Cardiac septum (tissue), 1 donor: Measurements from ENCODE around the gene ZC3H10. TPM values are rescaled to one million over a fixed set of nuclear protein-coding genes. Genes with fewer than 3 reads are reported as not detected.
"Not testable (repeated sequence)": the region's sequence is repeated elsewhere in the genome, so short reads cannot be mapped to it uniquely, and the experiment has no call there.

Experiments
- DNase-seq: peaks from one replicate; pipeline ENCODE4 v3.0.0-alpha.2; 2020; ENCODE audit warnings: low spot score
- intact Hi-C: fragments of 100-400 bp; cut with DNase I; formaldehyde crosslinking; loops from one replicate; pipeline ENCODE4 v1.14.0; 2022
- long read RNA-seq: library from polyadenylated mRNA; unstranded; transcript quantifications from one replicate; pipeline ENCODE4 v2.0.0, GENCODE V29; 2021
- total RNA-seq: library from RNA; stranded (reverse); fragmentation: NEBNext Ultra II Directional; extraction: Animal tissue kit (Norgen Biotek cat#: 25700); gene quantifications from one replicate; pipeline ENCODE4 v1.2.1, GENCODE V29; 2021
- donor health status: DM: no; HTN: no; CAD: no.

Gene ZC3H10, protein sequence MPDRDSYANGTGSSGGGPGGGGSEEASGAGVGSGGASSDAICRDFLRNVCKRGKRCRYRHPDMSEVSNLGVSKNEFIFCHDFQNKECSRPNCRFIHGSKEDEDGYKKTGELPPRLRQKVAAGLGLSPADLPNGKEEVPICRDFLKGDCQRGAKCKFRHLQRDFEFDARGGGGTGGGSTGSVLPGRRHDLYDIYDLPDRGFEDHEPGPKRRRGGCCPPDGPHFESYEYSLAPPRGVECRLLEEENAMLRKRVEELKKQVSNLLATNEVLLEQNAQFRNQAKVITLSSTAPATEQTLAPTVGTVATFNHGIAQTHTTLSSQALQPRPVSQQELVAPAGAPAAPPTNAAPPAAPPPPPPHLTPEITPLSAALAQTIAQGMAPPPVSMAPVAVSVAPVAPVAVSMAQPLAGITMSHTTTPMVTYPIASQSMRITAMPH
- total RNA-seq = 6.0 TPM
- long read RNA-seq, full-length matches to known transcripts = 6 of 7 reads
- long read RNA-seq, partial matches to known transcripts = 0 of 7 reads
- long read RNA-seq, other reads (novel, unspliced or antisense) = 1 of 7 reads

DNA sequence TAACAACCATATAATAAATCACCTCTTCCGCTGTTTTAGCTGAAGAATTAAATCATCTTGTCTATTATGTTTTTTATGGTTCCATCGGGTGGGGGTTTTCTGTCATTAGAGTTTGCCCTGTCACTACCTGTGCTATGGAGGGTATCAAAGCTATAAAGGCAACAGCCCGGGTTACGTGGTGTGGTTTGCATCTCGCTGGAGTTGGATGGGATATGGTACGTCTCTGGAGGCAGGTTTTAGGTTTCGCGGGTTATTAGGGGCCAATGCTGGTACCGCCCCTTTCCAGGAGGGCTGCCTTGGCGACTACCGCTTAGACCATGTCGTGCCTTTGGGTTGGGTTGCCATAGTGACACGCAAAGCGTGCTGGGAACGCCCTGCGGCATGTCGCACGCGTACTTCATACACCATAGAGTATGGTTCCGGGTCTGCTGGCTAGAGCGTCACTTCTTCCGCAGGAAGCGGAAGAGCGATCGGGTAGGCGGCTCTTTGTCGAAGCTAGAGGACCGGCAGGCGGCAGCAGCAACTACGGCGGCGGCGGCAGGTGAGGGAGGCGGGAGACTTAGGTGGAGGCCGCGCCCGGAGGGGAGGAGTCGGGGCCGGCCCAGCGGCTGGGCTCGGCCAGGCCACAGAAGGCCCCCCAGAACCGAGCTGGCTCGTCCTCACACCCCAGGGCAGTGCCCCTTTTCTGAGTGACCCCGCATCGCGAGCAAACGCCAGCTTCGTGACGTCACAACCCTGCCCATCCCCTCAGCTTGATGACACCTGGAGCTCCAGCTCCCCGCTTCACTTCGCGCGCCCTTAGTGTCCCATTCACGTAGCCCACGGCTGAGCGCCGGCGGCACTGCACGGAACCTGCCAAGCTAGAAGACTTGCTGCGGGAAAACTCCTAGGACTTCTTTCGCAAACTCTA lies at the start of gene ZC3H10:
ZC3H10 (plus strand) TSS at position 489 of the 910 bp plus-strand sequence. CDS start 2,297 bp downstream, outside the sequence.
- intact Hi-C loops = loop anchor here (1.0 to 10.0 kb wide), 6 partner anchors 41 to 373 kb away; partner anchors contain the start of genes CNPY2, GDF11, MYL6 and NABP2
- peak; percentile 98 for DNase-seq

GRCh38 chr12:56071648-56072047 lies 46.4 kb upstream of the ZC3H10 start:
- intact Hi-C loops = no loop called here
- no peak for DNase-seq

- DNase-seq = no peak
- intact Hi-C loops = no loop called here
These were observed 43.7 kb upstream of the ZC3H10 start for GRCh38 chr12:56074396-56074795.

- intact Hi-C loops, DNase-seq: not testable (repeated sequence)
These were observed 40.1 kb upstream of the ZC3H10 start for GRCh38 chr12:56077966-56078365.

DNA sequence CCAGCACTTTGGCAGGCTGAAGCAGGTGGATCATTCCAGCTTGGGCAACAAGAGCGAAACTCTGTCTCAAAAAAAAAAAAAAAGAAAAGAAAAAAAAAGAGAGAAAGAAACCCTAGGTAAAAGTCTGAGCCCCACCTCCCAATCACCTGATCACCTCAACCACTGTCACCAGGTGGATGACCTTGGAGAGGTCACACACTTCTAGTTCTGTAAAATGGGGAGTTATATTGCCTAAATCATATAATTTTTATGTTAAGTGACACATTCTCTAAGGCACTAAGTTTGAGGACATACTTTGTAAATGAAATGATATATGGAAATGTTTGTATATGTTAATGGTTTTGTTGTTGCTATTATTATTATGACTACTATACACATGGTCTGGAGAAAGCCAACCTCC lies 39.6 kb upstream of the ZC3H10 start:
- intact Hi-C loops = no loop called here
- DNase-seq = no peak

- peak; percentile 85 for DNase-seq
- intact Hi-C loops = no loop called here
These were observed 38.9 kb upstream of the ZC3H10 start for GRCh38 chr12:56078931-56079722.

DNA sequence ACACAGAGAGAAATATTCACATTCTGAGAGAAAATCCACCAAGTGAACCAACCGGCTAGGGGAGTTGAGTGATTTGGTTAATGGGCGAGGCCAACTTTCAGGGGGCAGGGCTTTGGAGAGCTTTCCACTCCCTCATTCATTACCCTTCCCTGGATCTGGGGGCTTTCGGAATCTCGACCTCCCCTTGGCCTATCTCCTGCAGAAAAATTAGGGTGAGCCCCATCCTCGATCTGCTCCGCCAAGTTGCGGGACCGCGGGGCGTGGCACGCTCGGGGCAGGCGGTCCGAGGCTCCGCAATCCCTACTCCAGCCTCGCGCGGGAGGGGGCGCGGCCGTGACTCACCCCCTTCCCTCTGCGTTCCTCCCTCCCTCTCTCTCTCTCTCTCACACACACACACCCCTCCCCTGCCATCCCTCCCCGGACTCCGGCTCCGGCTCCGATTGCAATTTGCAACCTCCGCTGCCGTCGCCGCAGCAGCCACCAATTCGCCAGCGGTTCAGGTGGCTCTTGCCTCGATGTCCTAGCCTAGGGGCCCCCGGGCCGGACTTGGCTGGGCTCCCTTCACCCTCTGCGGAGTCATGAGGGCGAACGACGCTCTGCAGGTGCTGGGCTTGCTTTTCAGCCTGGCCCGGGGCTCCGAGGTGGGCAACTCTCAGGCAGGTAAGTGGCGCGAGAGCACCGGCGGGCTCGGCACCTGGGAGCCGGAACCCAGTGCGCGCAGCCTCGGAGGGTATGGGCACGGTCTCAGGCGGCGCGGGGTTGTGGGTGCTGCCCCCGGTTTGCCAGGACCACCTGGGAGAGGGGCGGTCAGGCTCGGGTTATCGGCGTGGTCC lies 38.1 kb upstream of the ZC3H10 start, which contains the start of gene ERBB3:
ERBB3 (plus strand) TSS at position 443 of the 833 bp plus-strand sequence; CDS start at position 579, 136 bp downstream.
- DNase-seq = no peak
- intact Hi-C loops = no loop called here

- intact Hi-C loops = no loop called here
- no peak for DNase-seq
These were observed 37.4 kb upstream of the ZC3H10 start for GRCh38 chr12:56080556-56081138.

DNA sequence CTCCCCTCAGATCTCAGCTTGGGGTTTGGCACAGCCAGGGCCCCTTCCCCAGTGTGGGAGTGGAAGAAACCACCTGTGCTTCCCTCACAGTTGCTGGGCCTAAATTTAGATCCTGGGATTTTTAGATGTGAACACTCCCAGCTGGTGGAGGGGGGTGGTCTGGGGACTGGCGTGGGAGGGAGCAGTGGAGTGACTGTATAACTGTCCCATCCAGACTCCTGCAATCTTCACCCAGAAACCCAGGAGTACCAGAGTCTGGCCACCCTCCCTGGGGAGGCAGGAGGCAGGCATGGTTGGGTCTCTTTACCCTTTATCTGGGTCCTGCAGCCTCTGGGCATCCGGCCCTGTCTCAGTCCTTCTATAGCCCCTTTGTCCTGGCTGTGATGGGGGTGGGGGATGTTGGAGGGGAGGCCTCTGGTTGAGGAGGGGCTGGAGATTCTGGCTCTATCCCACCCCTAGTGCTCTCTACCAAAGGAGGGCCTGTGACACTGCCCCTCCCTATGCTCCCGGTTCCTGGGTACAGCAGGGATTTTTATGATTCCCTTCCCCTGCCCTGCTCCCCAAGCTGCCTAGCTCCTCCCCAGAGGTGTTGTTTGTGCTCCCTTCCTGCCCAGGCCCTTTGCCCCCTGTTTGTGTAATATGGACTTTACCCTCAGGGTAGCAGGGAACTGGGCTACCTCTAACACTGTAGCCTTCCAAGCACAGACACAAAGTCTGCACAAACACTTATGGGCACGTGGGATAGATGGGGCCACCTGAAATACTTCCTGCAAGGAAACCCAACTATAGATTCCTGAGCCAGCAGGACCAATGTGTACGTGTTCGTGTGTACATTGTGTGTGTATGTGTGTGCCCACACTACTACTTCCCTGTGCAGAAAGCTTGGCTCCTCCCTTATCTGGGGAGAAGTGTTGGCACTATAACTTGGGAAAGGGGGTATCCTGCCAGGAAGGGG lies 36.4 kb upstream of the ZC3H10 start:
- no peak for DNase-seq
- intact Hi-C loops = no loop called here

GRCh38 chr12:56082382-56082781 lies 35.7 kb upstream of the ZC3H10 start:
- intact Hi-C loops = no loop called here
- DNase-seq = no peak

DNA sequence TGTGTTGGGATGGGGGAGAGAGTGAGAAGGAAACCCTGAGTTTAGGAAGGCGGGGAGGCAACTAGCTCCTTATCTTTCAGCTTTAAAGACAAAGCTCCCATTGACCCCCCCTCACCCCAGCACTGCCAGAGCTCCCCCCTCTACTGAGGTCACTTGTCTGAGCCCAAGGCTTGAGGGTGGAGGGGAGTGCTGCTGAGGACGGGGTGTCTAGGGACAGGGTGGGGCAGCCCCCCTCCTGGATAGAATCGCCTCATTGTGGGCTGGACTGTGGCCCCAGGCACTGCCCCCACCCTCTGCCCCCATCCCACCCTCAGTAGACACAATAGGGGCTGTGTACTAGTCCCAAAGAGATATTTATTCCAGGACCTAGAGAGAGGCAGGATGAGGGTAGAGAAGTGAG lies 35.1 kb upstream of the ZC3H10 start:
- DNase-seq = no peak
- intact Hi-C loops = no loop called here

DNA sequence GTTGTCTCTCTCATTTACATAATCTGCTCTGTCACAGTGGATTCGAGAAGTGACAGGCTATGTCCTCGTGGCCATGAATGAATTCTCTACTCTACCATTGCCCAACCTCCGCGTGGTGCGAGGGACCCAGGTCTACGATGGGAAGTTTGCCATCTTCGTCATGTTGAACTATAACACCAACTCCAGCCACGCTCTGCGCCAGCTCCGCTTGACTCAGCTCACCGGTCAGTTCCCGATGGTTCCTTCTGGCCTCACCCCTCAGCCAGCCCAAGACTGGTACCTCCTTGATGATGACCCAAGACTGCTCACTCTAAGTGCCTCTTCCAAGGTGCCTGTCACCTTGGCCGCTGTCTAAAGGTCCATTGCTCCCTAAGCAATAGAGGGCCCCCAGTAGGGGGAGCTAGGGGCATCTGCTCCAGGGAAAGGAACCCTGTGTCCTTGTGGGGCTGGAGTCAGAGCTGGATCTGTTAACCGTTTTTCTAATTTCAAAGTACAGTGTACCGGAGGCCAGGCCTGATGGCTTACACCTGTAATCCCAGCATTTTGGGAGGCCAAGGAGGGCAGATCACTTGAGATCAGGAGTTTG lies 33.0 kb upstream of the ZC3H10 start:
- DNase-seq = no peak
- intact Hi-C loops = no loop called here

DNA sequence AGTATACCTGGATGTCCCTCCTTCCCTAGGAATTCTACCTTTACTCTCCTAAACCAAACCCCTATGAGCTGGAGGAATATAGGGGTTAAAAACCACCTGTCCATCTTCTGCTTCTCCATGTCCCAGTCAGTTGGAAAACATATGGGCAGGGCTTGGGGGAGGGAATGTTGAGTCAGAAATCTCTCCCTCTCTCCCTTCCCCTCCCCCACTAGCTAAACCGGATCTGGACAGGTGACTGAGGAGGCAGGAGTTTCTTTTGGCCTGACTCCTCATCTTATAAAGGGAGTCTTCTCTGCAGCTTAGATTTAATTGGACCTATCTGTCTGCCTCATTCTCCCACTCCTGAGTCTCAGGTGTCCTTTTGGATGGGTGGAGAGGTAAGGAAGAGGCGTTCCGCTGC lies 32.0 kb upstream of the ZC3H10 start:
- no peak for DNase-seq
- intact Hi-C loops = no loop called here

- intact Hi-C loops = no loop called here
These were observed 31.5 kb upstream of the ZC3H10 start for GRCh38 chr12:56086608-56087007.

GRCh38 chr12:56087220-56087619 lies 30.8 kb upstream of the ZC3H10 start:
- intact Hi-C loops = no loop called here
- DNase-seq = peak; percentile 86

More at GRCh38 chr12:56086608-56087007, 31.5 kb upstream of the ZC3H10 start:
- DNase-seq = no peak

DNA sequence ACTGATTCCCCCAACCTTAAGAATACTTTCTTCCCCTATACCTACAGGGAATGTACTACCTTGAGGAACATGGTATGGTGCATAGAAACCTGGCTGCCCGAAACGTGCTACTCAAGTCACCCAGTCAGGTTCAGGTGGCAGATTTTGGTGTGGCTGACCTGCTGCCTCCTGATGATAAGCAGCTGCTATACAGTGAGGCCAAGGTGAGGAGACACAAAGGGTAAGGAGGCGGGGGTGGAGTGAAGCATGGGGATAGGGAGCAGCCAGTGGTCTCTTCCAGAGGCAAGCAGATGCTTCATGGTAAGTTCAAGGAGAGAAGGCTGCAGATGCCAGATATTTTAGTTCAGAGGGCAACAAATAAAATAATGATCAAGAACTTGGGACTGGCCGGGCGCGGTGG lies 20.3 kb upstream of the ZC3H10 start:
- intact Hi-C loops = no loop called here

GRCh38 chr12:56098592-56098991 lies 19.5 kb upstream of the ZC3H10 start:
- DNase-seq = no peak
- intact Hi-C loops = no loop called here

More for the DNA sequence above, 20.3 kb upstream of the ZC3H10 start:
- DNase-seq = no peak
